ENCODE results near the gene SOX4.

The SOX4 gene

GRCh38 chr6:21614226-21614625 lies 20.7 kb downstream of the SOX4 start:
- DNase-seq (ENCODE audit: low spot score), result no peak

GRCh38 chr6:21615504-21615903 lies 22.0 kb downstream of the SOX4 start:
- no peak for DNase-seq (ENCODE audit: low spot score)

- no peak for DNase-seq (ENCODE audit: low spot score)
These were observed 22.5 kb downstream of the SOX4 start for GRCh38 chr6:21616005-21616404.

GRCh38 chr6:21625642-21626041 lies 32.1 kb downstream of the SOX4 start:
- no peak for DNase-seq (ENCODE audit: low spot score)

- DNase-seq (ENCODE audit: low spot score), result no peak
These were observed 33.2 kb downstream of the SOX4 start for GRCh38 chr6:21626756-21627155.

- no peak for DNase-seq (ENCODE audit: low spot score)
These were observed 34.6 kb downstream of the SOX4 start for GRCh38 chr6:21628160-21628559.

GRCh38 chr6:21633511-21634109 lies 40.1 kb downstream of the SOX4 start:
- DNase-seq (ENCODE audit: low spot score), result no peak

GRCh38 chr6:21634582-21634981 lies 41.0 kb downstream of the SOX4 start:
- DNase-seq (ENCODE audit: low spot score), result peak; percentile 82

GRCh38 chr6:21636876-21637275 lies 43.3 kb downstream of the SOX4 start:
- no peak for DNase-seq (ENCODE audit: low spot score)

GRCh38 chr6:21639316-21639715 lies 45.8 kb downstream of the SOX4 start:
- DNase-seq (ENCODE audit: low spot score), result no peak

Measured in AG20443 (cell line).